HepG2 (cell line): ENCODE measurements around the gene HOXB4. TPM values are rescaled to one million over a fixed set of nuclear protein-coding genes. Genes with fewer than 3 reads are reported as not detected.

Experiments used
- ATAC-seq: fragments of 200-7000 bp; cut with Tn5 transposase; 3 replicates; pipeline ENCODE4 v1.9.1; 2020; ENCODE audit warnings: mild to moderate bottlenecking, moderate library complexity
- BruUV-seq: library from RNA; stranded (reverse); fragments of 400-500 nt; replicated peaks from 2 replicates; lab custom pipeline; 2021; lab: Mats Ljungman, UMichigan
- CTCF ChIA-PET: fragments of 300-600 bp; formaldehyde crosslinking; extraction: SDS; loops from one replicate; lab custom pipeline; 2021; ENCODE audit warnings: low total read pairs, inconsistent platforms, low intra/inter-chr PET ratio; lab: Yijun Ruan, JAX
- POLR2A ChIA-PET: fragments of 350-600 bp; sonication (Branson Sonifier 250); formaldehyde crosslinking; loops from one replicate; lab custom pipeline; 2020; ENCODE audit warnings: antibody characterized with exemption, inconsistent platforms; lab: Yijun Ruan, JAX
- DNase-seq: peaks from one replicate; pipeline ENCODE4 v3.0.0-alpha.2; 2015; ENCODE audit warnings: low spot score
- FAIRE-seq: peaks from 3 replicates; lab custom pipeline; 2011; peaks lifted over from hg19 to GRCh38; lab: Jason Lieb, UNC
- H2AFZ ChIP-seq: one replicate; pipeline ENCODE4 v1.6.1; 2011; ENCODE audit warnings: low read length, inconsistent platforms
- H3K27ac ChIP-seq: fragments of 300-600 bp; 3 replicates; pipeline ENCODE4 v1.8.0; 2011; ENCODE audit warnings: mixed run types, mild to moderate bottlenecking, mixed read lengths, low read length, inconsistent platforms; ENCODE audit not compliant: insufficient read depth; ENCODE audit errors: extremely low read length
- H3K27me3 ChIP-seq, 2 experiments: fragments of 200-600 bp in 1 of 2; 2 replicates in 1 of 2; 3 replicates in 1 of 2; pipeline versions ENCODE4 v1.6.0 to v1.8.0; 2011; ENCODE audit warnings: low read length in 2 of 2, mild to moderate bottlenecking in 2 of 2, moderate library complexity in 2 of 2, inconsistent platforms in 1 of 2; ENCODE audit not compliant: insufficient read depth in 2 of 2, control insufficient read depth in 1 of 2
- H3K36me3 ChIP-seq, 2 experiments: fragments of 200-600 bp in 1 of 2; replicated peaks in 1 of 2; 2 replicates in 1 of 2; 3 replicates in 1 of 2; pipeline versions ENCODE4 v1.5.1 to v1.8.0; 2011; ENCODE audit warnings: low read length in 2 of 2, inconsistent platforms in 1 of 2; ENCODE audit not compliant: insufficient read depth in 2 of 2, control insufficient read depth in 1 of 2
- H3K4me1 ChIP-seq: 2 replicates; pipeline ENCODE4 v1.5.1; 2012; ENCODE audit warnings: low read length, inconsistent platforms; ENCODE audit not compliant: insufficient read depth
- H3K4me2 ChIP-seq: 2 replicates; pipeline ENCODE4 v1.6.0; 2011; ENCODE audit warnings: low read depth, low read length, inconsistent platforms
- H3K4me3 ChIP-seq, 3 experiments: fragments of 200-600 bp in 1 of 3; sonication (generic), shearing (Covaris generic) in 1 of 3; replicated peaks in 1 of 3; 2 replicates each; pipeline ENCODE4 v1.5.1; 2011 to 2016; ENCODE audit warnings: low read length in 3 of 3, inconsistent platforms in 2 of 3, low read depth in 2 of 3, mild to moderate bottlenecking in 2 of 3, control low read depth in 1 of 3, mixed read lengths in 1 of 3; ENCODE audit not compliant: insufficient read depth in 1 of 3
- H3K79me2 ChIP-seq: one replicate; pipeline ENCODE4 v1.6.1; 2011; ENCODE audit warnings: low read length, inconsistent platforms; ENCODE audit not compliant: insufficient read depth
- H3K9ac ChIP-seq: 2 replicates; pipeline ENCODE4 v1.6.0; 2011; ENCODE audit warnings: mild to moderate bottlenecking, low read depth, low read length, inconsistent platforms; ENCODE audit not compliant: insufficient read depth
- H3K9me3 ChIP-seq: 2 replicates; pipeline ENCODE4 v1.5.1; 2012; ENCODE audit warnings: mild to moderate bottlenecking, low read length
- H4K20me1 ChIP-seq: 2 replicates; pipeline ENCODE4 v1.6.0; 2011; ENCODE audit warnings: inconsistent platforms, mild to moderate bottlenecking, low read length, moderate library complexity; ENCODE audit not compliant: insufficient read depth
- BRCA1 ChIP-seq: sonication (generic); formaldehyde crosslinking; IDR thresholded peaks from 2 replicates; pipeline ENCODE4 v1.4.0; 2020; ENCODE audit warnings: missing genetic modification reagents
- FOXO1 ChIP-seq: sonication (generic); formaldehyde crosslinking; IDR thresholded peaks from 2 replicates; pipeline ENCODE4 v1.4.0; 2020; ENCODE audit warnings: missing genetic modification reagents
- HCFC1 ChIP-seq: fragments of 150-350 bp; IDR thresholded peaks from 2 replicates; pipeline ENCODE4 v1.6.1; 2014; ENCODE audit warnings: low read depth, low read length
- JARID2 ChIP-seq: sonication (generic); formaldehyde crosslinking; IDR thresholded peaks from 2 replicates; pipeline ENCODE4 v1.8.1; 2023; ENCODE audit warnings: missing genetic modification reagents, inconsistent platforms; ENCODE audit not compliant: insufficient replicate concordance
- KLF11 ChIP-seq: IDR thresholded peaks from 2 replicates; pipeline ENCODE4 v1.6.1; 2016; ENCODE audit warnings: missing compliant biosample characterization
- KLF6 ChIP-seq: IDR thresholded peaks from 2 replicates; pipeline ENCODE4 v1.8.0; 2016; ENCODE audit warnings: missing biosample characterization, missing genetic modification reagents
- PHF5A ChIP-seq: IDR thresholded peaks from one replicate; pipeline ENCODE4 v1.6.1; 2018; ENCODE audit warnings: low read depth, missing genetic modification reagents; ENCODE audit not compliant: unreplicated experiment
- RXRA ChIP-seq: sonication (generic); formaldehyde crosslinking; IDR thresholded peaks from 2 replicates; pipeline ENCODE4 v1.5.1; 2020; ENCODE audit warnings: missing genetic modification reagents
- SP4 ChIP-seq: sonication (generic); formaldehyde crosslinking; IDR thresholded peaks from 2 replicates; pipeline ENCODE4 v1.8.1; 2023; ENCODE audit warnings: mild to moderate bottlenecking, missing genetic modification reagents
- SYNCRIP ChIP-seq: fragments of 200-400 bp; formaldehyde crosslinking; IDR thresholded peaks from 2 replicates; pipeline ENCODE4 v1.6.1; 2018; ENCODE audit warnings: mild to moderate bottlenecking, low read depth, low read length; ENCODE audit not compliant: insufficient read depth
- THAP11 ChIP-seq: IDR thresholded peaks from 2 replicates; pipeline ENCODE4 v1.6.1; 2016; ENCODE audit warnings: missing biosample characterization, missing genetic modification reagents
- ZNF124 ChIP-seq: sonication (generic); formaldehyde crosslinking; IDR thresholded peaks from 2 replicates; pipeline ENCODE4 v1.4.0; 2020; ENCODE audit warnings: missing genetic modification reagents
- ZNF318 ChIP-seq: sonication (generic); formaldehyde crosslinking; IDR thresholded peaks from 2 replicates; pipeline ENCODE4 v1.4.0; 2020; ENCODE audit warnings: mild to moderate bottlenecking, missing genetic modification reagents
- ZNF724P ChIP-seq: sonication (generic); formaldehyde crosslinking; IDR thresholded peaks from 2 replicates; pipeline ENCODE4 v1.8.0; 2022; ENCODE audit warnings: missing genetic modification reagents, borderline replicate concordance
- WGBS: methylation state at CpG from one replicate; pipeline ENCODE4 v1.1.6; 2017; ENCODE audit warnings: low lambda C conversion rate; 5-methylcytosine and 5-hydroxymethylcytosine counted together
- in situ Hi-C: cut with HindIII; loops from 2 replicates; pipeline ENCODE4 v1.10.0; 2017; ENCODE audit warnings: low pct_unique_long_range_greater_than_20kb; ENCODE audit not compliant: extremely low pct_ligation_motif_present
- intact Hi-C: fragments of 100-400 bp; cut with micrococcal nuclease; formaldehyde crosslinking; loops from one replicate; pipeline ENCODE4 v1.10.0; 2022; ENCODE audit not compliant: unreplicated experiment
- polyA plus RNA-seq, 8 experiments: library from polyadenylated mRNA; depleted of rRNA in 3 of 8; stranded (reverse) in 7 of 8; unstranded in 1 of 8; fragments of >200 nt; fragmentation: Illumina TruSeq in 4 of 8; extraction: Trizol in 4 of 8; gene quantifications; 2 replicates each; pipeline versions ENCODE4 v1.2.1 to v1.2.3, GENCODE V29; 2011 to 2016; ENCODE audit warnings: low read depth in 4 of 8, missing spikeins in 1 of 8, mixed read lengths in 1 of 8; ENCODE audit not compliant: insufficient read depth in 1 of 8
- total RNA-seq, 5 experiments: library from RNA; depleted of rRNA; stranded (reverse); fragments of >200 nt; fragmentation: Illumina TruSeq; extraction: Trizol; gene quantifications; 2 replicates each; pipeline ENCODE4 v1.2.3, GENCODE V29; 2016; ENCODE audit warnings: low read depth in 1 of 5

HOXB4 gene
- total and polyA plus RNA-seq, 2 of the 13 experiments (the other 11 are each of a cell fraction or from before 2014, with no cell fraction given), result not detected

GRCh38 chr17:48575673-48576478, 2.3 kb downstream of the HOXB4 start:
- no peaks in the 10 kb centered on the region for H3K4me1 ChIP-seq
- in situ Hi-C loops, result no loop called here
- 41% methylated on average over 22 of the region's 22 CpGs for WGBS
- intact Hi-C loops, result no loop called here
- H3K9ac ChIP-seq, result no peak overlapping the region
- no peaks in the 10 kb centered on the region for H3K36me3 ChIP-seq
- H2AFZ ChIP-seq, result no peak overlapping the region
- no peak overlapping the region for H3K4me2 ChIP-seq
- TF ChIP-seq ZNF724P (CRISPR knock-in tag) (no peak), HCFC1 (no peak), BRCA1 (CRISPR knock-in tag) (no peak), KLF11 (CRISPR knock-in tag) (no peak), SP4 (CRISPR knock-in tag) (no peak), RXRA (CRISPR knock-in tag) (no peak), ZNF318 (no peak), PHF5A (CRISPR knock-in tag) (no peak), JARID2 (CRISPR knock-in tag) (no peak), THAP11 (CRISPR knock-in tag) (no peak), KLF6 (CRISPR knock-in tag) (no peak), SYNCRIP (no peak), ZNF124 (no peak), FOXO1 (no peak)
- H3K79me2 ChIP-seq, result no peaks in the 10 kb centered on the region
- no TSS peak for BruUV-seq
- H4K20me1 ChIP-seq, result no peaks in the 10 kb centered on the region
- FAIRE-seq, result no peak
- ChIA-PET POLR2A (no interaction called here), CTCF (no interaction called here)
- no peaks in the 10 kb centered on the region for H3K9me3 ChIP-seq
- no peak overlapping the region for H3K4me3 ChIP-seq
- H3K27ac ChIP-seq, result no peak overlapping the region
- peaks cover 29 to 89% of the 10 kb centered on the region in 2 experiments for H3K27me3 ChIP-seq
- no peak for DNase-seq
- no peak for ATAC-seq
